K562 (cell line): ENCODE measurements around the gene GATM.

Experiments used
- GABPA ChIP-seq: fragments of 200-800 bp; sonication (Bioruptor generic); conservative IDR thresholded peaks from 2 replicates; pipeline ENCODE4 v1.6.1; 2016; ENCODE audit warnings: low read depth, missing genetic modification characterization, missing compliant biosample characterization
- HLTF ChIP-seq: fragments of 450-650 bp; IDR thresholded peaks from 2 replicates; pipeline ENCODE4 v1.6.1; 2016
- NFYB ChIP-seq: IDR thresholded peaks from 2 replicates; pipeline ENCODE4 v1.6.1; 2011; ENCODE audit warnings: mild to moderate bottlenecking, moderate library complexity; ENCODE audit not compliant: insufficient read length; ENCODE audit errors: extremely low read depth
- POLR2A ChIP-seq: fragments of 450-650 bp; conservative IDR thresholded peaks from 2 replicates; pipeline ENCODE4 v1.6.1; 2016
- RFX5 ChIP-seq: IDR thresholded peaks from 2 replicates; pipeline ENCODE4 v1.6.1; 2011; ENCODE audit warnings: low read depth, mild to moderate bottlenecking, improper control_type of control experiment, low read length
- SMAD1 ChIP-seq: fragments of 150-350 bp; IDR thresholded peaks from 2 replicates; pipeline ENCODE4 v1.6.1; 2014; ENCODE audit warnings: low read length, low read depth; ENCODE audit not compliant: partially characterized antibody
- SP2 ChIP-seq: IDR thresholded peaks from 2 replicates; pipeline ENCODE4 v1.6.1; 2011; ENCODE audit warnings: mild to moderate bottlenecking, low read depth, low read length, moderate library complexity; ENCODE audit not compliant: poor library complexity, severe bottlenecking; ENCODE audit errors: extremely low read depth
- SPI1 ChIP-seq: IDR thresholded peaks from 2 replicates; pipeline ENCODE4 v1.6.1; 2011; ENCODE audit warnings: low read depth, low read length, control low read depth, borderline replicate concordance
- ZFP36 ChIP-seq: fragments of 150-350 bp; IDR thresholded peaks from 2 replicates; pipeline ENCODE4 v1.6.1; 2018; ENCODE audit warnings: low read length, low read depth; ENCODE audit not compliant: partially characterized antibody
- ZNF408 ChIP-seq: fragments of 250-450 bp; sonication (Bioruptor Pico); IDR thresholded peaks from 2 replicates; pipeline ENCODE4 v1.4.0; 2020; ENCODE audit warnings: low read depth, mild to moderate bottlenecking, moderate library complexity
- ZZZ3 ChIP-seq: fragments of 450-650 bp; IDR thresholded peaks from 2 replicates; pipeline ENCODE4 v1.6.1; 2016; ENCODE audit warnings: antibody characterized with exemption, mild to moderate bottlenecking, moderate library complexity
- TF ChIP-seq, protein P1 (sequence below), 3 experiments: IDR thresholded peaks in 2 of 3; conservative IDR thresholded peaks in 1 of 3; 2 replicates each; pipeline ENCODE4 v1.5.1; 2011 to 2012; ENCODE audit warnings: low read length in 3 of 3, mild to moderate bottlenecking in 3 of 3, control low read depth in 2 of 3, improper control_type of control experiment in 1 of 3, inconsistent platforms in 1 of 3, low read depth in 1 of 3, mixed read lengths in 1 of 3, moderate library complexity in 1 of 3; ENCODE audit not compliant: insufficient read depth in 2 of 3

DNA sequence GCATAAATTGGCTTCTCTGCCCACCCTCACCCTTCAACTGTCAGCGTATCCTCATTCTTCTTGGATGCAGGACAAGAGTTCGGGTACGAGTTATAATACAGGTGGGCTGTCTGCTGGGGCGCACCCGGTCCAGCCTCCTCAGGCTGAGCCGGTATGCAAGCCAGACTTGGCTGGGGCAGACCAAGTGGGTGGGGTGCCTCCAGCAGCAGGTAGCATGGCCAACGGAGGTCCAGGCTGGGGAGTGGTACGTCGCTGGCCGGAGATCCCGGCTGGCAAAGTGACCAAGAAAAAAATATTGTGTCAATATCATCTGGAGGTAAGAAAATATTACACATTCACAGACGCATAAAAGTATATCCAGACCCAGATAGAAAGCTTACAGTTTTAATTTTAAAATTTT is 45.6 kb downstream of the GATM start:
- TF ChIP-seq, protein P1, sequence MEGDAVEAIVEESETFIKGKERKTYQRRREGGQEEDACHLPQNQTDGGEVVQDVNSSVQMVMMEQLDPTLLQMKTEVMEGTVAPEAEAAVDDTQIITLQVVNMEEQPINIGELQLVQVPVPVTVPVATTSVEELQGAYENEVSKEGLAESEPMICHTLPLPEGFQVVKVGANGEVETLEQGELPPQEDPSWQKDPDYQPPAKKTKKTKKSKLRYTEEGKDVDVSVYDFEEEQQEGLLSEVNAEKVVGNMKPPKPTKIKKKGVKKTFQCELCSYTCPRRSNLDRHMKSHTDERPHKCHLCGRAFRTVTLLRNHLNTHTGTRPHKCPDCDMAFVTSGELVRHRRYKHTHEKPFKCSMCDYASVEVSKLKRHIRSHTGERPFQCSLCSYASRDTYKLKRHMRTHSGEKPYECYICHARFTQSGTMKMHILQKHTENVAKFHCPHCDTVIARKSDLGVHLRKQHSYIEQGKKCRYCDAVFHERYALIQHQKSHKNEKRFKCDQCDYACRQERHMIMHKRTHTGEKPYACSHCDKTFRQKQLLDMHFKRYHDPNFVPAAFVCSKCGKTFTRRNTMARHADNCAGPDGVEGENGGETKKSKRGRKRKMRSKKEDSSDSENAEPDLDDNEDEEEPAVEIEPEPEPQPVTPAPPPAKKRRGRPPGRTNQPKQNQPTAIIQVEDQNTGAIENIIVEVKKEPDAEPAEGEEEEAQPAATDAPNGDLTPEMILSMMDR (IDR thresholded peaks at IDR 0.05 in 2 of 3, conservative IDR thresholded peaks at IDR 0.05 in 1 of 3; ENCODE audit: insufficient read depth in 2 of 3, low read depth in 1 of 3, low read length in 3 of 3): no peak
- TF ChIP-seq POLR2A: no peak
- no peak for TF ChIP-seq ZZZ3
- no peak for TF ChIP-seq ZFP36
- TF ChIP-seq SPI1: no peak
- no peak for TF ChIP-seq NFYB
- TF ChIP-seq ZNF408 (CRISPR knock-in tag): no peak
- no peak for TF ChIP-seq GABPA (tag)
- no peak for TF ChIP-seq SMAD1
- no peak for TF ChIP-seq SP2
- TF ChIP-seq HLTF: no peak
- TF ChIP-seq RFX5: no peak
